ENCODE results near the gene LCA5L. TPM values are rescaled to one million over a fixed set of nuclear protein-coding genes. Genes with fewer than 3 reads are reported as not detected.
"Not testable (repeated sequence)": the region's sequence is repeated elsewhere in the genome, so short reads cannot be mapped to it uniquely, and the experiment has no call there.

The LCA5L gene
- total RNA-seq, 1 donor from 2014 or later = 0.40 TPM

- intact Hi-C loops (cut with micrococcal nuclease) = no loop called here
- ATAC-seq = no peak
Observed at GRCh38 chr21:39392981-39393380, 52.6 kb downstream of the LCA5L start.

GRCh38 chr21:39390212-39390765 is 55.3 kb downstream of the LCA5L start:
- no peak for ATAC-seq
- DNase-seq = peak; percentile 35
- intact Hi-C loops (cut with micrococcal nuclease) = no loop called here

More at GRCh38 chr21:39392981-39393380, 52.6 kb downstream of the LCA5L start:
- DNase-seq = no peak

GRCh38 chr21:39388811-39389155 is 56.8 kb downstream of the LCA5L start:
- intact Hi-C loops (cut with micrococcal nuclease) = loop anchor here (5.0 to 10.0 kb wide), 2 partner anchors 41 to 74 kb away; partner anchors contain the start of genes BRWD1 and HMGN1
- DNase-seq (no peak), ATAC-seq (no peak)

- ATAC-seq (peak; percentile 82), DNase-seq (peak; percentile 96)
- intact Hi-C loops (cut with micrococcal nuclease) = loop anchor here (5.0 to 10.0 kb wide), 2 partner anchors 41 to 73 kb away; partner anchors contain the start of genes BRWD1 and HMGN1
Observed at GRCh38 chr21:39388038-39388810, 57.4 kb downstream of the LCA5L start.

- intact Hi-C loops (cut with micrococcal nuclease) = loop anchor here (5.0 to 10.0 kb wide), 2 partner anchors 40 to 73 kb away; partner anchors contain the start of genes BRWD1 and HMGN1
- ATAC-seq = peak; percentile 67
Observed at GRCh38 chr21:39387461-39388037, 58.0 kb downstream of the LCA5L start.

GRCh38 chr21:39386899-39387298 is 58.7 kb downstream of the LCA5L start:
- DNase-seq (no peak), ATAC-seq (no peak)
- intact Hi-C loops (cut with micrococcal nuclease) = loop anchor here (5.0 to 10.0 kb wide), 2 partner anchors 40 to 72 kb away; partner anchors contain the start of genes BRWD1 and HMGN1

More at GRCh38 chr21:39387461-39388037, 58.0 kb downstream of the LCA5L start:
- DNase-seq = peak; percentile 95

GRCh38 chr21:39386194-39386593 is 59.4 kb downstream of the LCA5L start:
- ATAC-seq (peak; percentile 5), DNase-seq (peak; percentile 51)
- intact Hi-C loops (cut with micrococcal nuclease) = loop anchor here (5.0 to 10.0 kb wide), 2 partner anchors 39 to 71 kb away; partner anchors contain the start of genes BRWD1 and HMGN1

- peak; percentile 93 for DNase-seq
- ATAC-seq = peak; percentile 82
- intact Hi-C loops (cut with micrococcal nuclease) = loop anchor here (5.0 to 10.0 kb wide), 2 partner anchors 38 to 71 kb away; partner anchors contain the start of genes BRWD1 and HMGN1
Observed at GRCh38 chr21:39385299-39386145, 60.1 kb downstream of the LCA5L start.

GRCh38 chr21:39384674-39385298 is 60.8 kb downstream of the LCA5L start:
- DNase-seq = no peak
- ATAC-seq = no peak
- intact Hi-C loops (cut with micrococcal nuclease) = loop anchor here (5.0 to 10.0 kb wide), 2 partner anchors 37 to 70 kb away; partner anchors contain the start of genes BRWD1 and HMGN1

- intact Hi-C loops (cut with micrococcal nuclease) = loop anchor here (10.0 kb wide), 1 partner anchor 67 kb away; the partner anchor contains the start of gene BRWD1
- DNase-seq, ATAC-seq: not testable (repeated sequence)
Observed at GRCh38 chr21:39382096-39382495, 63.5 kb downstream of the LCA5L start.

GRCh38 chr21:39381009-39381408 is 64.6 kb downstream of the LCA5L start:
- intact Hi-C loops (cut with micrococcal nuclease) = loop anchor here (10.0 kb wide), 1 partner anchor 66 kb away; the partner anchor contains the start of gene BRWD1
- DNase-seq = no peak
- ATAC-seq = no peak

GRCh38 chr21:39379986-39380891 is 65.3 kb downstream of the LCA5L start:
- peak; percentile 99 for DNase-seq
- intact Hi-C loops (cut with micrococcal nuclease) = loop anchor here (10.0 kb wide), 1 partner anchor 65 kb away; the partner anchor contains the start of gene BRWD1
- ATAC-seq = peak; percentile 99

- no peak for ATAC-seq
- intact Hi-C loops (cut with micrococcal nuclease) = no loop called here
- no peak for DNase-seq
Observed at GRCh38 chr21:39377444-39378050, 68.0 kb downstream of the LCA5L start.

- intact Hi-C loops (cut with micrococcal nuclease) = no loop called here
- ATAC-seq (no peak), DNase-seq (no peak)
Observed at GRCh38 chr21:39375446-39375845, 70.1 kb downstream of the LCA5L start.

GRCh38 chr21:39374046-39374445 is 71.5 kb downstream of the LCA5L start:
- intact Hi-C loops (cut with micrococcal nuclease) = no loop called here
- ATAC-seq = no peak
- no peak for DNase-seq

GRCh38 chr21:39373634-39374033 is 71.9 kb downstream of the LCA5L start:
- ATAC-seq (no peak), DNase-seq (no peak)
- intact Hi-C loops (cut with micrococcal nuclease) = no loop called here

GRCh38 chr21:39369896-39370288 is 75.7 kb downstream of the LCA5L start:
- DNase-seq; intact Hi-C loops (cut with micrococcal nuclease); ATAC-seq: not testable (repeated sequence)

All from left ventricle myocardium superior (tissue), 1 donor.